CD4-positive, alpha-beta T cell (primary cell): Measurements from ENCODE around the gene CNTLN. TPM values are rescaled to one million over a fixed set of nuclear protein-coding genes. Genes with fewer than 3 reads are reported as not detected.

Experiments used
- ATAC-seq: fragments of 200-7000 bp; cut with Tn5 transposase; one replicate; pipeline ENCODE4 v1.10.0; 2022; ENCODE audit warnings: mild to moderate bottlenecking; ENCODE audit not compliant: poor library complexity
- CTCF ChIA-PET: fragments of 350-600 bp; sonication (Branson Sonifier 250); formaldehyde crosslinking; loops from one replicate; lab custom pipeline; 2021; ENCODE audit warnings: antibody characterized with exemption, inconsistent platforms; lab: Charles Lee
- POLR2A ChIA-PET: fragments of 350-600 bp; sonication (Branson Sonifier 250); formaldehyde crosslinking; loops from one replicate; lab custom pipeline; 2021; ENCODE audit warnings: antibody characterized with exemption, inconsistent platforms; lab: Charles Lee
- DNase-seq, 14 experiments: peaks; one replicate each; pipeline ENCODE4 v3.0.0-alpha.2; 2013 to 2020; ENCODE audit warnings: mixed read lengths in 2 of 14
- H3K27ac ChIP-seq, 2 donors: one replicate each; pipeline versions ENCODE4 v1.5.1 to v1.7.0; 2013; ENCODE audit warnings: low read length in 2 of 2, low read depth in 1 of 2, mild to moderate bottlenecking in 1 of 2
- H3K27me3 ChIP-seq, 2 experiments: 1 replicate in 1 of 2; 2 replicates in 1 of 2; pipeline versions ENCODE4 v1.6.1 to v1.7.0; 2013; ENCODE audit warnings: low read length in 2 of 2, control low read depth in 1 of 2, mild to moderate bottlenecking in 1 of 2, moderate library complexity in 1 of 2; ENCODE audit not compliant: insufficient read depth in 2 of 2, control insufficient read depth in 1 of 2
- H3K36me3 ChIP-seq: one replicate; pipeline ENCODE4 v1.6.1; 2013; ENCODE audit warnings: low read length, control low read depth; ENCODE audit not compliant: insufficient read depth
- H3K4me1 ChIP-seq: one replicate; pipeline ENCODE4 v1.6.1; 2013; ENCODE audit warnings: low read length, control low read depth; ENCODE audit not compliant: insufficient read depth
- H3K4me3 ChIP-seq: one replicate; pipeline ENCODE4 v1.5.1; 2013; ENCODE audit warnings: mild to moderate bottlenecking, low read length, moderate library complexity
- H3K9me3 ChIP-seq, 2 experiments: 1 replicate in 1 of 2; 2 replicates in 1 of 2; pipeline versions ENCODE4 v1.6.1 to v1.7.0; 2013; ENCODE audit warnings: low read length in 2 of 2, mild to moderate bottlenecking in 2 of 2, control low read depth in 1 of 2, moderate library complexity in 1 of 2; ENCODE audit not compliant: control insufficient read depth in 1 of 2, insufficient read depth in 1 of 2
- H3K27ac Mint-ChIP-seq: one replicate; pipeline ENCODE4 v1.8.0; 2020; ENCODE audit warnings: mixed read lengths
- H3K27me3 Mint-ChIP-seq: one replicate; pipeline ENCODE4 v1.8.0; 2021; ENCODE audit warnings: mixed read lengths
- H3K36me3 Mint-ChIP-seq: one replicate; pipeline ENCODE4 v1.8.0; 2021; ENCODE audit warnings: low read depth, mixed read lengths
- H3K4me1 Mint-ChIP-seq: one replicate; pipeline ENCODE4 v1.8.0; 2021; ENCODE audit warnings: low read depth, mixed read lengths
- H3K4me3 Mint-ChIP-seq: one replicate; pipeline ENCODE4 v1.8.0; 2020; ENCODE audit warnings: mild to moderate bottlenecking, mixed read lengths
- H3K9me3 Mint-ChIP-seq: one replicate; pipeline ENCODE4 v1.8.0; 2020; ENCODE audit warnings: mixed read lengths
- intact Hi-C, 2 experiments: fragments of 100-400 bp; cut with DNase I in 1 of 2; cut with micrococcal nuclease in 1 of 2; formaldehyde crosslinking; loops; one replicate each; pipeline versions ENCODE4 v1.15.1 to v1.9.0; 2023 to 2025; cut with DNase I, micrococcal nuclease
- total RNA-seq, 174 experiments: library from RNA in 2 of 174; stranded (reverse) in 2 of 174; gene quantifications; one replicate each; pipeline ENCODE4 v1.2.3 and lab custom pipeline; 2021 to 2026
- TF ChIP-seq, protein P1 (sequence below): fragments of 200-600 bp; IDR thresholded peaks from one replicate; pipeline ENCODE4 v1.8.0; 2022; ENCODE audit warnings: antibody characterized with exemption, mild to moderate bottlenecking

CNTLN gene
- total RNA-seq, 2 experiments from 2014 or later = 0.25 to 0.28 TPM

DNA sequence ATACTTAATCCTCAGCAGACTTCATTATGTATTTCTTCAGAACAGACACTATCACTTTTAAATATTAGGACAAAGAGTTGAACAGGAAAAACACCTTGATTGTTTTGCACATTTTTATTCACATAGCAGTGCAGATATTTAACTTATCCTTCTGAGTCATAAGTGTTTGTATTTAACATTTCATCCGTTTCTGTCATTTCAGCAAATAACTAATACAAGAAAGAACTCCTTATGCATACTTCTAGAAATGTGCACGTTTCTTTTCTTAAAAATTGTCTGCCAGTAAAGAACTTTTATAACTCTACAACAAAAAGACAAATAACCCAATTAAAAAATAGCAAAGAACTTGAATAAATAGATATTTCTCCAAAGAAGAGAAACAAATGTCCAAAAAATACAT lies 3.3 kb upstream of the CNTLN start:
- Mint-ChIP-seq H3K9me3 (peaks cover 3% of the 10 kb centered on the region), H3K27me3 (peaks cover 23% of the 10 kb centered on the region)

DNA sequence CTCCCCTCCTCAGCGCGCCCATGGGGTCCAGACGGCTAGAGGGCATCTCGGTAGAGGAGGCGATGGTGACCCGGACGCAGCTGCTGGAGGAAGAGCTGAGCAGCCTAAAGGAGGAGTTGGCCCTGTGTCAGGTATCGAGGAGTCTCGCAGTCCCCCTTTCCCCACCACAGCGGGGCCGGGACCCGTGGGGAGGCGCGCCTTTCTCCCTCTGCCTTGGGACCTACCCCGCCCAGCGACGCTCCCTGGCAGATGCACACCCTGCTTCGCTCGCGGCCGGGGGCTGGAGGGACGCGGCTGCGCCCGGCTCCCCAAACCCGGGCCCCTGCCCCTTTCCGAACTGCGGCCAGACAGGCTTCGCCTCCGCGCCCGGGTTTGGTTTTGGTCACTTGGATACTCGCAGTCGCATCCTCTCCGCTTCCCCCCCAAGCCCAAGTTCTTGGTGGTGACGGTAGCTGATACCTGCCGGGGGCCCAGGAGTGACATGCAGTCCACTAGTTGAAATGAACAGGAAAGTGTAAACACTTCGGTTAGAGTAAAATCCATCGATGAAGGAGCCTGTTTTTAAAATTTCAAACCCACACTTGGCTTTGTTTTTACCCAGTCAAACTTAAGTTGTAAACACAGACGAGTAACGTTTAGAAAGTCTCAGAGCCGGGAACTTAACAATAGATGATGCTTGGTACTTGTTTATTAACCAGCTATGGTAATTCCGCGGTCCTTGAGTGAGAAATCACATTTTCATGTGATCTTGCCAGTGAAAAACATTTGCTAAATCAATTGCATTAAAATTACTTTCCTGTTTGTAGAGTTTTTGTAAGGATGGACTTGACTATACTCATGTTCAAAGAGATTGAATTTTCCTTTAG lies 688 bp downstream of the CNTLN start:
- H3K4me1 Mint-ChIP-seq = peaks cover 16% of the 10 kb centered on the region
- peaks cover 0 to 12% of the 10 kb centered on the region in 2 experiments for H3K9me3 ChIP-seq
- intact Hi-C loops = no loop called here
- DNase-seq (peak in 3 of 14 experiments; percentile 5 to 34 (median 7)), ATAC-seq (no peak)
- no peak overlapping the region for H3K27ac ChIP-seq
- H3K4me3 Mint-ChIP-seq = peak overlapping the region; percentile 85
- TF ChIP-seq, protein P1, sequence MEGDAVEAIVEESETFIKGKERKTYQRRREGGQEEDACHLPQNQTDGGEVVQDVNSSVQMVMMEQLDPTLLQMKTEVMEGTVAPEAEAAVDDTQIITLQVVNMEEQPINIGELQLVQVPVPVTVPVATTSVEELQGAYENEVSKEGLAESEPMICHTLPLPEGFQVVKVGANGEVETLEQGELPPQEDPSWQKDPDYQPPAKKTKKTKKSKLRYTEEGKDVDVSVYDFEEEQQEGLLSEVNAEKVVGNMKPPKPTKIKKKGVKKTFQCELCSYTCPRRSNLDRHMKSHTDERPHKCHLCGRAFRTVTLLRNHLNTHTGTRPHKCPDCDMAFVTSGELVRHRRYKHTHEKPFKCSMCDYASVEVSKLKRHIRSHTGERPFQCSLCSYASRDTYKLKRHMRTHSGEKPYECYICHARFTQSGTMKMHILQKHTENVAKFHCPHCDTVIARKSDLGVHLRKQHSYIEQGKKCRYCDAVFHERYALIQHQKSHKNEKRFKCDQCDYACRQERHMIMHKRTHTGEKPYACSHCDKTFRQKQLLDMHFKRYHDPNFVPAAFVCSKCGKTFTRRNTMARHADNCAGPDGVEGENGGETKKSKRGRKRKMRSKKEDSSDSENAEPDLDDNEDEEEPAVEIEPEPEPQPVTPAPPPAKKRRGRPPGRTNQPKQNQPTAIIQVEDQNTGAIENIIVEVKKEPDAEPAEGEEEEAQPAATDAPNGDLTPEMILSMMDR = no peak
- H3K4me1 ChIP-seq = no peaks in the 10 kb centered on the region
- no peak overlapping the region for H3K27ac Mint-ChIP-seq
- no peaks in the 10 kb centered on the region for H3K36me3 ChIP-seq
- POLR2A ChIA-PET = no interaction called here
- no peaks in the 10 kb centered on the region for H3K36me3 Mint-ChIP-seq
- H3K9me3 Mint-ChIP-seq = no peaks in the 10 kb centered on the region
- H3K4me3 ChIP-seq = peak overlapping the region; percentile 63
- CTCF ChIA-PET = no interaction called here
- no peaks in the 10 kb centered on the region for H3K27me3 ChIP-seq
- H3K27me3 Mint-ChIP-seq = peaks cover 25% of the 10 kb centered on the region

More for the DNA sequence above, 3.3 kb upstream of the CNTLN start:
- ATAC-seq = no peak
- Mint-ChIP-seq H3K4me1 (peaks cover 16% of the 10 kb centered on the region), H3K27ac (no peak overlapping the region), H3K4me3 (no peak overlapping the region), H3K36me3 (no peaks in the 10 kb centered on the region)
- intact Hi-C loops = no loop called here
- Histone ChIP-seq H3K36me3 (no peaks in the 10 kb centered on the region), H3K4me3 (no peak overlapping the region), H3K27ac (no peak overlapping the region), H3K4me1 (no peaks in the 10 kb centered on the region), H3K9me3 (peaks cover 0 to 21% of the 10 kb centered on the region in 2 experiments), H3K27me3 (no peaks in the 10 kb centered on the region)
- ChIA-PET POLR2A (no interaction called here), CTCF (no interaction called here)
- TF ChIP-seq, protein P1 = no peak
- no peak for DNase-seq

DNA sequence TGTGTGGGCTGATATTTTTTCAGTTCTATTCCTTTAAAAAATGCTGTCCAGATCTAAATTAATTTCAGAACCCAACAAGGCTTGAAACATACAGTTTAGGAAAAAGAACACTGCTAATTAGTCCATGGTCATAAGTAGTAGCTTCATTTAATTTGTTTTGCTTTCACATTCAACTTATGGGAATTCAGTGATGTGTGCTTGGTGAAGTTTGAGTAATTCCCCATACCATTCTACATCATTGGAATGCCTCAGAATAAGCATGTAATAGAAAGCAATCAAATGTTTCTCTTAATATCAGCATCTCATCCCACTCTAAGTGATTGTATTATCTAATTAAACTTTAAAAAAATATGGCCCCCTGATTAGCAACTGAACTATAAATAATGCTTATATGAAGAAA lies 2.7 kb downstream of the CNTLN start:
- ATAC-seq (no peak), DNase-seq (no peak)
- intact Hi-C loops = no loop called here
- H3K27ac Mint-ChIP-seq = no peak overlapping the region
- Histone ChIP-seq H3K9me3 (peaks cover 0 to 12% of the 10 kb centered on the region in 2 experiments), H3K36me3 (no peaks in the 10 kb centered on the region), H3K4me3 (no peak overlapping the region), H3K4me1 (no peaks in the 10 kb centered on the region), H3K27me3 (no peaks in the 10 kb centered on the region), H3K27ac (no peak overlapping the region)
- no peaks in the 10 kb centered on the region for H3K9me3 Mint-ChIP-seq
- H3K36me3 Mint-ChIP-seq = no peaks in the 10 kb centered on the region
- POLR2A ChIA-PET = interaction anchor here (0.6 kb wide), 1 partner anchor 16 kb away, joined by 3 read pairs; no protein-coding TSS in a partner anchor
- peaks cover 16% of the 10 kb centered on the region for H3K4me1 Mint-ChIP-seq
- peaks cover 25% of the 10 kb centered on the region for H3K27me3 Mint-ChIP-seq
- CTCF ChIA-PET = no interaction called here
- TF ChIP-seq, protein P1 = no peak
- no peak overlapping the region for H3K4me3 Mint-ChIP-seq
